Breast epithelium (tissue), 4 donors: Measurements from ENCODE around the gene SNAPC3. TPM values are rescaled to one million over a fixed set of nuclear protein-coding genes. Genes with fewer than 3 reads are reported as not detected.

Experiments
- DNase-seq, 2 donors: peaks; one replicate each; pipeline ENCODE4 v3.0.0-alpha.2; 2019; ENCODE audit warnings: low spot score in 2 of 2
- H3K27ac ChIP-seq, 2 donors: fragments of 200-600 bp; sonication (generic) in 1 of 2; one replicate each; pipeline ENCODE4 v1.5.1; 2016 to 2019; ENCODE audit warnings: mild to moderate bottlenecking in 1 of 2
- H3K27me3 ChIP-seq, 2 donors: fragments of 200-600 bp; sonication (generic) in 1 of 2; one replicate each; pipeline versions ENCODE4 v1.5.1 to v1.6.0; 2017 to 2019; ENCODE audit warnings: control low read depth in 1 of 2, mild to moderate bottlenecking in 1 of 2
- H3K36me3 ChIP-seq: fragments of 200-600 bp; one replicate; pipeline ENCODE4 v1.5.1; 2019
- H3K4me1 ChIP-seq, 2 donors: fragments of 200-600 bp; sonication (generic); one replicate each; pipeline ENCODE4 v1.5.1; 2016 to 2019; ENCODE audit warnings: control low read depth in 1 of 2
- H3K4me3 ChIP-seq, 3 donors: fragments of 200-600 bp; sonication (generic); 1 replicate in 2 of 3; 2 replicates in 1 of 3; pipeline ENCODE4 v1.5.1; 2016 to 2019; ENCODE audit warnings: mild to moderate bottlenecking in 3 of 3, moderate library complexity in 2 of 3
- H3K9me3 ChIP-seq, 2 donors: fragments of 200-600 bp; sonication (generic) in 1 of 2; one replicate each; pipeline ENCODE4 v1.5.1; 2016 to 2019; ENCODE audit warnings: control low read depth in 1 of 2
- CTCF ChIP-seq, 3 donors: fragments of 450-650 bp; IDR thresholded peaks; one replicate each; pipeline ENCODE4 v1.5.1; 2016 to 2017; ENCODE audit warnings: antibody characterized with exemption in 3 of 3, mild to moderate bottlenecking in 3 of 3, moderate library complexity in 3 of 3
- POLR2A ChIP-seq: fragments of 450-650 bp; IDR thresholded peaks from one replicate; pipeline ENCODE4 v1.6.1; 2016; ENCODE audit warnings: antibody characterized with exemption, mild to moderate bottlenecking, moderate library complexity
- POLR2AphosphoS5 ChIP-seq, 3 donors: sonication (generic); formaldehyde crosslinking; IDR thresholded peaks; one replicate each; pipeline ENCODE4 v1.6.1; 2017; ENCODE audit warnings: antibody characterized with exemption in 3 of 3
- intact Hi-C: fragments of 100-400 bp; cut with DNase I; formaldehyde crosslinking; loops from one replicate; pipeline ENCODE4 v1.15.1; 2023; ENCODE audit warnings: low total_unique reads
- total RNA-seq, 3 donors: library from RNA; depleted of rRNA; stranded (reverse); fragments of >200 nt; gene quantifications; one replicate each; pipeline ENCODE4 v1.1.0, GENCODE V29; 2016

SNAPC3 gene
- total RNA-seq, 3 donors from 2014 or later: 28.3 to 38.1 (median 33.4) TPM

- no peaks in the 10 kb centered on the region for H3K27me3 ChIP-seq
- intact Hi-C loops: no loop called here
- no peak for DNase-seq
- H3K27ac ChIP-seq: no peak overlapping the region
- no peaks in the 10 kb centered on the region for H3K36me3 ChIP-seq
- TF ChIP-seq CTCF (IDR thresholded peaks at IDR 0.05) (no peak), POLR2AphosphoS5 (IDR thresholded peaks at IDR 0.05) (no peak), POLR2A (no peak)
- no peak overlapping the region for H3K4me3 ChIP-seq
- H3K9me3 ChIP-seq: no peaks in the 10 kb centered on the region
- no peaks in the 10 kb centered on the region for H3K4me1 ChIP-seq
Observed at GRCh38 chr9:15469862-15470261, 47.2 kb downstream of the SNAPC3 start.

GRCh38 chr9:15475923-15476536 lies 53.4 kb downstream of the SNAPC3 start:
- Histone ChIP-seq H3K4me3 (no peak overlapping the region), H3K4me1 (no peaks in the 10 kb centered on the region), H3K27me3 (no peaks in the 10 kb centered on the region), H3K27ac (no peak overlapping the region), H3K36me3 (no peaks in the 10 kb centered on the region), H3K9me3 (no peaks in the 10 kb centered on the region)
- DNase-seq: no peak
- no peak for TF ChIP-seq CTCF (IDR thresholded peaks at IDR 0.05)
- no peak for TF ChIP-seq POLR2AphosphoS5 (IDR thresholded peaks at IDR 0.05)
- TF ChIP-seq POLR2A: no peak
- intact Hi-C loops: no loop called here

GRCh38 chr9:15480028-15480427 lies 57.4 kb downstream of the SNAPC3 start:
- Histone ChIP-seq H3K27me3 (no peaks in the 10 kb centered on the region), H3K36me3 (no peaks in the 10 kb centered on the region), H3K4me3 (no peak overlapping the region), H3K9me3 (no peaks in the 10 kb centered on the region), H3K27ac (no peak overlapping the region), H3K4me1 (no peaks in the 10 kb centered on the region)
- TF ChIP-seq POLR2A: no peak
- no peak for TF ChIP-seq CTCF (IDR thresholded peaks at IDR 0.05)
- no peak for TF ChIP-seq POLR2AphosphoS5 (IDR thresholded peaks at IDR 0.05)
- intact Hi-C loops: no loop called here
- DNase-seq: no peak

- Histone ChIP-seq H3K4me1 (no peaks in the 10 kb centered on the region), H3K27ac (no peak overlapping the region), H3K9me3 (no peaks in the 10 kb centered on the region), H3K4me3 (no peak overlapping the region), H3K36me3 (no peaks in the 10 kb centered on the region), H3K27me3 (no peaks in the 10 kb centered on the region)
- TF ChIP-seq POLR2A (no peak), CTCF (IDR thresholded peaks at IDR 0.05) (no peak), POLR2AphosphoS5 (IDR thresholded peaks at IDR 0.05) (no peak)
- intact Hi-C loops: no loop called here
- no peak for DNase-seq
Observed at GRCh38 chr9:15482146-15482545, 59.5 kb downstream of the SNAPC3 start.

- no peak for TF ChIP-seq POLR2A
- TF ChIP-seq POLR2AphosphoS5 (IDR thresholded peaks at IDR 0.05): no peak
- TF ChIP-seq CTCF (IDR thresholded peaks at IDR 0.05): no peak
- H3K9me3 ChIP-seq: no peaks in the 10 kb centered on the region
- intact Hi-C loops: no loop called here
- no peaks in the 10 kb centered on the region for H3K27me3 ChIP-seq
- H3K36me3 ChIP-seq: no peaks in the 10 kb centered on the region
- H3K4me1 ChIP-seq: no peaks in the 10 kb centered on the region
- no peak overlapping the region for H3K27ac ChIP-seq
- H3K4me3 ChIP-seq: no peak overlapping the region
- DNase-seq: no peak
Observed at GRCh38 chr9:15484802-15485201, 62.1 kb downstream of the SNAPC3 start.
